K562 (cell line): ENCODE data around the gene PPP1R10. TPM values are rescaled to one million over a fixed set of nuclear protein-coding genes. Genes with fewer than 3 reads are reported as not detected.

Experiments used
- BHLHE40 ChIP-seq: IDR thresholded peaks from 2 replicates; pipeline ENCODE4 v1.6.1; 2011; ENCODE audit warnings: low read length, improper control_type of control experiment
- FOSL1 ChIP-seq: fragments of 200-800 bp; sonication (Bioruptor generic); conservative IDR thresholded peaks from 2 replicates; pipeline ENCODE4 v1.6.1; 2016; ENCODE audit warnings: missing genetic modification characterization, missing compliant biosample characterization
- MYC ChIP-seq, 2 experiments: fragments of 250-450 bp in 1 of 2; sonication (Bioruptor Pico) in 1 of 2; IDR thresholded peaks; 2 replicates each; pipeline versions ENCODE4 v1.5.1 to v1.6.1; 2012 to 2021; ENCODE audit warnings: low read depth in 2 of 2, borderline replicate concordance in 1 of 2, improper control_type of control experiment in 1 of 2, low read length in 1 of 2, mild to moderate bottlenecking in 1 of 2, moderate library complexity in 1 of 2
- PATZ1 ChIP-seq: fragments of 250-450 bp; sonication (Bioruptor Pico); IDR thresholded peaks from 2 replicates; pipeline ENCODE4 v1.5.0; 2020; ENCODE audit warnings: mild to moderate bottlenecking, borderline replicate concordance
- POLR2B ChIP-seq: fragments of 450-650 bp; IDR thresholded peaks from 2 replicates; pipeline ENCODE4 v1.6.1; 2018; ENCODE audit warnings: low read depth; ENCODE audit not compliant: partially characterized antibody
- PRPF4 ChIP-seq: fragments of 200-400 bp; formaldehyde crosslinking; IDR thresholded peaks from one replicate; pipeline ENCODE4 v1.6.1; 2017; ENCODE audit warnings: low read length, low read depth, mild to moderate bottlenecking; ENCODE audit not compliant: insufficient read depth, poor library complexity, severe bottlenecking
- SAFB2 ChIP-seq: fragments of 200-400 bp; formaldehyde crosslinking; IDR thresholded peaks from 2 replicates; pipeline ENCODE4 v1.6.1; 2018; ENCODE audit warnings: borderline replicate concordance, low read length, low read depth, moderate library complexity; ENCODE audit not compliant: severe bottlenecking
- TEAD2 ChIP-seq: fragments of 450-650 bp; IDR thresholded peaks from 2 replicates; pipeline ENCODE4 v1.6.1; 2016; ENCODE audit warnings: missing genetic modification characterization, control low read depth, missing compliant biosample characterization
- ZNF318 ChIP-seq, 2 experiments: fragments of 450-650 bp; IDR thresholded peaks; 2 replicates each; pipeline ENCODE4 v1.6.1; 2016; ENCODE audit warnings: mild to moderate bottlenecking in 2 of 2, borderline replicate concordance in 1 of 2, low read depth in 1 of 2, moderate library complexity in 1 of 2
- ZNF347 ChIP-seq: fragments of 450-650 bp; formaldehyde crosslinking; IDR thresholded peaks from 2 replicates; pipeline ENCODE4 v1.4.0; 2020; ENCODE audit warnings: low read depth, mild to moderate bottlenecking, moderate library complexity
- polyA plus RNA-seq, 8 experiments: library from polyadenylated mRNA; depleted of rRNA in 4 of 8; stranded (reverse) in 5 of 8; unstranded in 3 of 8; fragments of >200 nt; fragmentation: Nextera tagmentation in 2 of 8; fragmentation: Illumina TruSeq in 1 of 8; extraction: Ambion mirVana in 2 of 8; extraction: Trizol in 1 of 8; gene quantifications; 2 replicates each; pipeline versions ENCODE4 v1.2.1 to v1.2.3, GENCODE V29; 2011 to 2014; ENCODE audit warnings: inconsistent platforms in 1 of 8, missing spikeins in 1 of 8
- total RNA-seq, 7 experiments: library from RNA; depleted of rRNA in 6 of 7; stranded (reverse); fragments of >200 nt in 6 of 7; fragmentation: Illumina TruSeq in 2 of 7; extraction: Trizol in 2 of 7; gene quantifications; 2 replicates each; pipeline versions ENCODE4 v1.2.1 to v1.2.3, GENCODE V29; 2011 to 2021; ENCODE audit warnings: low replicate concordance in 1 of 7
- TF ChIP-seq, protein P1 (sequence below): IDR thresholded peaks from 2 replicates; pipeline ENCODE4 v1.6.1; 2012; ENCODE audit warnings: low read depth, low read length, improper control_type of control experiment, borderline replicate concordance

PPP1R10 gene
- total and polyA plus RNA-seq, 9 of the 15 experiments (the other 6 are each of a cell fraction or from before 2014, with no cell fraction given), result 14.1 to 65.5 (median 32.6) TPM

- TF ChIP-seq ZNF318 (IDR thresholded peaks at IDR 0.05; ENCODE audit: borderline replicate concordance in 1 of 2, low read depth in 1 of 2) (no peak), SAFB2 (no peak), TEAD2 (tag) (no peak), MYC (IDR thresholded peaks at IDR 0.05; ENCODE audit: low read depth, low read length) (peak; percentile 89), MYC (CRISPR knock-in tag; IDR thresholded peaks at IDR 0.05; ENCODE audit: borderline replicate concordance, low read depth) (peak; percentile 80; the same call in 1 of the 2 replicates), PRPF4 (no peak), BHLHE40 (no peak), FOSL1 (tag) (no peak; the same call in 1 of the 2 replicates), POLR2B (peak; percentile 24), ZNF347 (CRISPR knock-in tag) (no peak), PATZ1 (CRISPR knock-in tag) (no peak)
- TF ChIP-seq, protein P1, sequence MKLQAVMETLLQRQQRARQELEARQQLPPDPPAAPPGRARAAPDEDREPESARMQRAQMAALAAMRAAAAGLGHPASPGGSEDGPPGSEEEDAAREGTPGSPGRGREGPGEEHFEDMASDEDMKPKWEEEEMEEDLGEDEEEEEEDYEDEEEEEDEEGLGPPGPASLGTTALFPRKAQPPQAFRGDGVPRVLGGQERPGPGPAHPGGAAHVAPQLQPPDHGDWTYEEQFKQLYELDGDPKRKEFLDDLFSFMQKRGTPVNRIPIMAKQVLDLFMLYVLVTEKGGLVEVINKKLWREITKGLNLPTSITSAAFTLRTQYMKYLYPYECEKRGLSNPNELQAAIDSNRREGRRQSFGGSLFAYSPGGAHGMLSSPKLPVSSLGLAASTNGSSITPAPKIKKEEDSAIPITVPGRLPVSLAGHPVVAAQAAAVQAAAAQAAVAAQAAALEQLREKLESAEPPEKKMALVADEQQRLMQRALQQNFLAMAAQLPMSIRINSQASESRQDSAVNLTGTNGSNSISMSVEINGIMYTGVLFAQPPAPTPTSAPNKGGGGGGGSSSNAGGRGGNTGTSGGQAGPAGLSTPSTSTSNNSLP, result no peak
Observed at GRCh38 chr6:30647242-30648116, 30.4 kb upstream of the PPP1R10 start (continued).
